ENCODE measurements around the gene TEX13C. TPM values are rescaled to one million over a fixed set of nuclear protein-coding genes. Genes with fewer than 3 reads are reported as not detected.
"Not testable (repeated sequence)": the region's sequence is repeated elsewhere in the genome, so short reads cannot be mapped to it uniquely, and the experiment has no call there.

Gene TEX13C
- not detected for polyA plus RNA-seq

DNA sequence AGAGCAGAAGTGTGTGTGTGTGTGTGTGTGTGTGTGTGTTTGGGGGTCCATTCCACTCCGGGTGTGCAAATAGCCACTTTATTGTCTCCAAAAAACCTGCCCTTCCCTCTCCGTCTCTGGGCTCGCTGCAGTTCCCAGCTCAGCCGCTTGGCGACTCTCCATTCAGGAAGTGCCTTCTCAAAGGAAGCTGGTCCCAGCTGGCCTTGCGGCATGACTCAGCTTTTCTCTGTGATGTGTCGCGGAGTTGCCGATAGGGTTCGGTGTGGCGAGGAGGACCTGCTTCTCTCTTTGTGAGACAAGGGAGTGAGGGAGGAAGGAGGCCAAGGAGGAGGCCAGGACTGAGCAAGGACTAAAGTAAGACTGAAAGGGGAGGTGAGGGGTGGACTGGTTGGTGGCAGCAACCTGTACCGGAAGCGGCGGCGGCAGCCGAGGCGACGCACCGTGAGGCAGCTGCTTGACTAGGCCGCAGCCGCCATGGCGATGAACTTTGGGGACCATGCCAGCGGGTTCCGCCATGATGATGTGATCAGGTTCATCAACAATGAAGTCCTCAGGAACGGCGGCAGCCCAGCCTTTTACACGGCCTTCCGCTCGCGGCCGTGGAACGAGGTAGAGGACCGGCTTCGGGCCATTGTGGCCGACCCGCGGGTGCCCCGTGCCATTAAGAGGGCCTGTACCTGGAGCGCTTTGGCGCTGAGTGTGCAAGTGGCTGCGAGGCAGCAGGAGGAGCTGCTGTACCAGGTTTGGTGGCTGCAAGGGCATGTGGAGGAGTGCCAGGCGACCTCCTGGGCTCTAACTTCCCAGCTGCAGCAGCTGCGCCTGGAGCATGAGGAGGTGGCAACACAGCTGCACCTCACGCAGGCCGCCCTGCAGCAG, at the start of gene TEX13C:
TSS of gene TEX13C (plus strand) at position 226 of the 876 bp plus-strand sequence. CDS start at position 475, 249 bp downstream.
- Mint-ChIP-seq H3K4me3 (no peak within 1 kb of the TSS), H3K36me3 (no peaks in the 10 kb centered on the region), H3K27ac (no peak within 1 kb of the TSS), H3K9me3 (peaks cover 0 to 2% (median 0%) of the 10 kb centered on the region in 3 donors), H3K27me3 (no peaks in the 10 kb centered on the region), H3K4me1 (no peaks in the 10 kb centered on the region)

GRCh38 chrX:125287282-125287681, 32.4 kb upstream of the TEX13C start:
- Mint-ChIP-seq H3K4me1 (no peaks in the 10 kb centered on the region), H3K9me3 (no peaks in the 10 kb centered on the region), H3K4me3 (no peak overlapping the region), H3K27me3 (no peaks in the 10 kb centered on the region), H3K36me3 (no peaks in the 10 kb centered on the region), H3K27ac (no peak overlapping the region)

GRCh38 chrX:125288343-125288742, 31.3 kb upstream of the TEX13C start:
- Mint-ChIP-seq H3K27ac (no peak overlapping the region), H3K4me3 (no peak overlapping the region), H3K36me3 (no peaks in the 10 kb centered on the region), H3K9me3 (no peaks in the 10 kb centered on the region), H3K27me3 (no peaks in the 10 kb centered on the region), H3K4me1 (no peaks in the 10 kb centered on the region)

DNA sequence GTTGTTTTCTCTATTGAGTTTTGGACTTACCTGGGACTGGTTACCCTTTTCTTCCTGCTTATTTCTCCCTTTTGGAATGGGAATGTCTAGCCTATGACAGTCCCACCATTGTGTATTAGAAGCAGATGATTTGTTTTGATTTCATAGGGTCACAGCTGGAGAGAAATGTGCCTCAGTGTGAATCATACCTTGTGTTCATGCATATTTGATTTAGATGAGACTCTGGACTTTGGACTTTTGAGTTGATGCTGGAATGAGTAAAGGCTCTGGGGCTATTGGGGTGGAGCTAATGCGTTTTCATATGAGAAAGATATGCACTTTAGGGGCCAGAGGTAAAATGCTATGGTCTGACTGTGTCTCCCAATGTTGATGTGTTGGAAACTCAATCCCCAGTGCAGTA, 30.5 kb upstream of the TEX13C start:
- no peaks in the 10 kb centered on the region for H3K36me3 Mint-ChIP-seq
- H3K9me3 Mint-ChIP-seq: no peaks in the 10 kb centered on the region
- H3K27ac Mint-ChIP-seq: no peak overlapping the region
- H3K27me3 Mint-ChIP-seq: no peaks in the 10 kb centered on the region
- no peak overlapping the region for H3K4me3 Mint-ChIP-seq
- H3K4me1 Mint-ChIP-seq: peaks cover 0 to 6% (median 0%) of the 10 kb centered on the region in 3 donors

DNA sequence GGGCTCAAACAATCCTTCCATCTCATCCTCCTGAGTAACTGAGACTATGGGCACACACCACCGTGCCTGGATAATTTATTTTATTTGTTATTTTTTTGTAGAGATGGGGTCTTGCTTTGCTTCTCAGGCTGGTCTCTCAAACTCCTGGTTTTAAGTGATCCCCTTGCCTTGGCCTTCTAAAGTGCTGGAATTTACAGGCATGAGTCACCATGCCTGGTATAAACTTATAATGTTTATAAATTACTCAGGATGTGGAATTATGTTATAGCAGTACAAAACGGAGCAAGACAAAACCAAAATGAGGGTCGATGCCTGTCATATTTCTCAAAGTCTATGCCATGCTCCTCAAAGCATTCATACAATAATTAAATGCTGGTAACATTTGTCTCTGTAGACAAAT, 29.8 kb upstream of the TEX13C start:
- Mint-ChIP-seq H3K27ac (no peak overlapping the region), H3K36me3 (no peaks in the 10 kb centered on the region), H3K4me1 (peaks cover 3 to 6% (median 5%) of the 10 kb centered on the region in 3 donors), H3K27me3 (no peaks in the 10 kb centered on the region), H3K4me3 (no peak overlapping the region), H3K9me3 (no peaks in the 10 kb centered on the region)

- H3K9me3 Mint-ChIP-seq: no peaks in the 10 kb centered on the region
- no peaks in the 10 kb centered on the region for H3K27me3 Mint-ChIP-seq
- H3K36me3 Mint-ChIP-seq: no peaks in the 10 kb centered on the region
- H3K4me1 Mint-ChIP-seq: peaks cover 5 to 11% (median 7%) of the 10 kb centered on the region in 3 donors
- no peak overlapping the region for H3K27ac Mint-ChIP-seq
- no peak overlapping the region for H3K4me3 Mint-ChIP-seq
These were observed 28.5 kb upstream of the TEX13C start for GRCh38 chrX:125291124-125291523.

GRCh38 chrX:125293850-125294780, 25.6 kb upstream of the TEX13C start:
- peaks cover 5 to 11% (median 7%) of the 10 kb centered on the region in 3 donors for H3K4me1 Mint-ChIP-seq
- no peaks in the 10 kb centered on the region for H3K36me3 Mint-ChIP-seq
- H3K27me3 Mint-ChIP-seq: no peaks in the 10 kb centered on the region
- no peaks in the 10 kb centered on the region for H3K9me3 Mint-ChIP-seq
- H3K4me3 Mint-ChIP-seq: no peak overlapping the region
- H3K27ac Mint-ChIP-seq: no peak overlapping the region

DNA sequence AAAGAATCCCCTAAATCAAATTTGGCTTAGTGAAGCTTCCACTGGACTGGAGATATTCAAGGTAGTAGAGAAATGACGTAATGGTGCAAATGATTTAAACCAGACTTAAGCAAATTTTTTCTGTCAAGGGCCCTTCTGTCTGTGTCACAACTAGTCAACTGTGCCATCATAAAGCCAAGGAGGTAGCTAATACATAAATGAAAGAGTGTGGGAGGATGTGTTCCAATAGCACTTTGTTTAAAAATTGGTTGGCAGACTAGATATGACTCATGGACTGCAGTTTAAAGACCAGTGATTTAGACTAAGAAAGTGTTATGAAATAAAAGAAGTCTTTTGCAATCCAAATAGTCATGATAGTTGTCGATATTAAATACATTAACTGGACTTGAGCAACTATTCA, 24.3 kb upstream of the TEX13C start:
- Mint-ChIP-seq H3K9me3 (no peaks in the 10 kb centered on the region), H3K27me3 (no peaks in the 10 kb centered on the region), H3K36me3 (no peaks in the 10 kb centered on the region), H3K4me3 (peak overlapping the region in 1 of 4 donors; percentile 70), H3K4me1 (peaks cover 5 to 11% (median 7%) of the 10 kb centered on the region in 3 donors), H3K27ac (no peak overlapping the region)

DNA sequence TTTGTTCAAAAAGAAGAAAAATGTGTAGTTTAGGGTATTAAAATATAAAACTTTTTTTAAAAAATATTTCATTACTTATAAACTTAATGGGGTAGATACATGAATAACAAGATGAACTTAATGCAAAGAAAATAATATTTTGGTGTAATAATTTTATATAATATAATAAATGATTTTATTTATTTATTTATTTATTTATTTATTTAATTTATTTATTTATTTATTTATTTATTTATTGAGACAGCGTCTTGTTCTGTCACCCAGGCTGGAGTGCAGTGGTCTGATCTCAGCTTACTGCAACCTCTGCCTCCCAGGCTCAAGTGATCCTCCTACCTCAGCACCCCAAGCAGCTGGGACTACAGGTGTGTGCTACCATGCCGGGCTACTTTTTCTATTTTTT, 20.8 kb upstream of the TEX13C start:
- no peak overlapping the region for H3K4me3 Mint-ChIP-seq
- no peaks in the 10 kb centered on the region for H3K27me3 Mint-ChIP-seq
- H3K9me3 Mint-ChIP-seq: no peaks in the 10 kb centered on the region
- peaks cover 5 to 8% (median 7%) of the 10 kb centered on the region in 3 donors for H3K4me1 Mint-ChIP-seq
- no peak overlapping the region for H3K27ac Mint-ChIP-seq
- H3K36me3 Mint-ChIP-seq: no peaks in the 10 kb centered on the region

DNA sequence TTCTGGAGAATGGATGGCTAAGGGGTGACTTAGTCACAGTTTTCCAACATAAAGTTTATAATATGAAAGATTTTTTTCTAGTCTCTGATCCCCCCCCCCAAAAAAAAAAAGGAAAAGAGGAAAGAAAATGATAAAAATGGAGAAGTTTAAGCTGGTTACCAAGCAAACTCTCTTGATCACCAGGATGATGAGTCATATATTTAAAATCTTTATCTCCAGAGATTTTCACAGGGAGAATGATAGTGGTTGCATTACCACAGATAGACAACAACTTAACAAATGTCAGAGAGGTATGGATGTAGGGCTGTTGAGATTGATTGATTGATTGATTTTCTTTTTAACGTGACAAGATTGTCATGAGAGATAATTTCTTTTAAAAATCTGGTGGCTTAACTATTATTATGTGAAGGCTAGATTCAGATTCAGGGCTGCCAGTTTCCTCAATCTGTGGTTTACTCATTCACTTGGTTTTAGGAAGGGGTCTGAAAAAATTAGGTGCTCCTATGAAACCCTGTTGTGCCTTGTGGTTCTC, 13.3 kb upstream of the TEX13C start:
- no peak overlapping the region for H3K4me3 Mint-ChIP-seq
- H3K4me1 Mint-ChIP-seq: no peaks in the 10 kb centered on the region
- H3K9me3 Mint-ChIP-seq: peaks cover 0 to 7% (median 3%) of the 10 kb centered on the region in 3 donors
- H3K27me3 Mint-ChIP-seq: no peaks in the 10 kb centered on the region
- H3K36me3 Mint-ChIP-seq: peaks cover 2% of the 10 kb centered on the region
- H3K27ac Mint-ChIP-seq: no peak overlapping the region

DNA sequence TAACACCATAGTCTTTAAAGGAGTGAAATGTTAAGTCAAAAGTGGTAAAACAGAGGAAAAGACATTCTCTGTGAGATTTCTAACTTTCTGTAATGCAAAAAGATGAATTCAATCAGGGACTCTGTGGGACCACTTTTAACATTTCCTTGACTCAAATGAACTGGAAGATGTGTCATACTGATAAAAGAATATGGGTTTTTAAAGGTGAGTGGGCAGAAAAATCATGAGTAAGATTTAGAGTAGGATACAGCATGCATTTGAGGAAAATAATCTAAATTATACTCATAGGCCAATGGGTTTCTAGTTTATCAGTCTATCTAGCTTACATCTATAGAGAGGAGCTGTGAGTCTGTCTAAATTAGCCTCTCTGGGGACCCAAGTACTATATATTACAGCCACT, 11.0 kb upstream of the TEX13C start:
- Mint-ChIP-seq H3K4me1 (no peaks in the 10 kb centered on the region), H3K9me3 (peaks cover 0 to 7% (median 5%) of the 10 kb centered on the region in 3 donors), H3K36me3 (peaks cover 2% of the 10 kb centered on the region), H3K27me3 (no peaks in the 10 kb centered on the region), H3K27ac (no peak overlapping the region), H3K4me3 (no peak overlapping the region)

DNA sequence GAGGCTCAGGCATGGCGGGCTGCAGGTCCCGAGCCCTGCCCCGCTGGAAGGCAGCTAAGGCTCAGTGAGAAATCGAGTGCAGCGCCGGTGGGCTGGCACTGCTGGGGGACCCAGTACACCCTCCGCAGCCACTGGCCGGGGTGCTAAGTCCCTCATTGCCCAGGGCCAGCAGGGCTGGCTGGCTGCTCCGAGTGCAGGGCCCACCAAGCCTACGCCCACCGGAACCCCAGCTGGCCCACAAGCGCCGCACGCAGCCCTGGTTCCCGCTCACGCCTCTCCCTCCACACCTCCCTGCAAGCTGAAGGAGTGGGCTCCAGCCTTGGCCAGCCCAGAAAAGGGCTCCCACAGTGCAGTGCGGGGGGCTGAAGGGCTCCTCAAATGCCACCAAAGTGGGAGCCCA, 505 bp upstream of the TEX13C start:
- not testable (repeated sequence) for H3K27ac Mint-ChIP-seq, H3K36me3 Mint-ChIP-seq, H3K4me3 Mint-ChIP-seq, H3K27me3 Mint-ChIP-seq, H3K9me3 Mint-ChIP-seq, H3K4me1 Mint-ChIP-seq

DNA sequence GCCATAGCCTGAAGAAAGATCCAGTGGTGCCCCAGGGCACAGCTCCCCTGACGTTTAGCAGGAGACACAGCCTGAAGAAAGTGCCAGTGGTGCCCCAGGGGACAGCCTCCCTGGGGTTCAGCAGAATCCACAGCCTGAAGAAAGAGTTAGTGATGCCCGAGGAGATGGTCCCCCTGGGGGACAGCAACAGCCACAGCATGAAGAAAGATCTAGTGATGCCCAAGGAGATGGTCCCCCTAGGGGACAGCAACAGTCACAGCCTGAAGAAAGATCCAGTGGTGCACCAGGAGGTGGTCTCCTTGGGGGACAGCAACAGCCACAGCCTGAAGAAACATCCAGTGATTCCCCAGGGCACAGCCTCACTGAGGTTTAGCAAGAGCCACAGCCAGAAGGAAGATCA, 2.8 kb downstream of the TEX13C start:
- Mint-ChIP-seq H3K4me1 (no peaks in the 10 kb centered on the region), H3K4me3 (no peak overlapping the region), H3K9me3 (peaks cover 0 to 2% (median 2%) of the 10 kb centered on the region in 3 donors), H3K27ac (no peak overlapping the region), H3K36me3 (no peaks in the 10 kb centered on the region), H3K27me3 (no peaks in the 10 kb centered on the region)

DNA sequence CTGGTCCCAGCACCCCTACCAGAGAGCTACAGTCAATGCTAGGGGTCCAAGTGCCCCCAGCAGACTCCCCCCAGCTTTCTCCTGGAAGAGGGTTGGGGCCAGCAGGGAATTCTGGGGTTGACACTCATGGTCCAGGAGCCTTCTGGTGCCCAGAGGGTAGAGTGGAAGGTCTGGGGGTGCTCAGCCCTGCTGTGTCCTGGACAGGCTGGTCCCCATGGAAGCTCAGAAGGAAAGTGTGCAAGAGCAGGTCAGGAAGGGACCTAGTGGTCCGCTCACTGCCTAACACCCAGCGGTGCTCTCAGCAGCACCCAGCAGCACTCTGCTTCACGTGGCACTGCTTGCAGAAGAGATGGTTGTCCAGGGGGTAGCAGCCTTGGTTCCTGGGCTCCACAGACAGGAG, 6.9 kb downstream of the TEX13C start:
- H3K27ac Mint-ChIP-seq: no peak overlapping the region
- no peaks in the 10 kb centered on the region for H3K36me3 Mint-ChIP-seq
- no peaks in the 10 kb centered on the region for H3K4me1 Mint-ChIP-seq
- no peaks in the 10 kb centered on the region for H3K27me3 Mint-ChIP-seq
- H3K9me3 Mint-ChIP-seq: peaks cover 0 to 3% (median 2%) of the 10 kb centered on the region in 3 donors
- no peak overlapping the region for H3K4me3 Mint-ChIP-seq

GRCh38 chrX:125327891-125328290, 8.2 kb downstream of the TEX13C start:
- Mint-ChIP-seq H3K36me3 (no peaks in the 10 kb centered on the region), H3K27me3 (no peaks in the 10 kb centered on the region), H3K4me1 (no peaks in the 10 kb centered on the region), H3K27ac (no peak overlapping the region), H3K4me3 (no peak overlapping the region), H3K9me3 (peaks cover 0 to 3% (median 2%) of the 10 kb centered on the region in 3 donors)
